Astrocyte (in vitro differentiated cells and primary cell): ENCODE measurements around the gene SH3BP5L.

Experiments
- EZH2 ChIP-seq: IDR thresholded peaks from 2 replicates; pipeline ENCODE4 v1.6.1; 2012; ENCODE audit warnings: mild to moderate bottlenecking, low read length, inconsistent platforms; ENCODE audit not compliant: insufficient read depth
- TF ChIP-seq, protein P1 (sequence below): IDR thresholded peaks from 2 replicates; pipeline ENCODE4 v1.5.1; 2011; ENCODE audit warnings: low read depth, mild to moderate bottlenecking, inconsistent platforms, low read length, moderate library complexity; ENCODE audit not compliant: insufficient read depth

DNA sequence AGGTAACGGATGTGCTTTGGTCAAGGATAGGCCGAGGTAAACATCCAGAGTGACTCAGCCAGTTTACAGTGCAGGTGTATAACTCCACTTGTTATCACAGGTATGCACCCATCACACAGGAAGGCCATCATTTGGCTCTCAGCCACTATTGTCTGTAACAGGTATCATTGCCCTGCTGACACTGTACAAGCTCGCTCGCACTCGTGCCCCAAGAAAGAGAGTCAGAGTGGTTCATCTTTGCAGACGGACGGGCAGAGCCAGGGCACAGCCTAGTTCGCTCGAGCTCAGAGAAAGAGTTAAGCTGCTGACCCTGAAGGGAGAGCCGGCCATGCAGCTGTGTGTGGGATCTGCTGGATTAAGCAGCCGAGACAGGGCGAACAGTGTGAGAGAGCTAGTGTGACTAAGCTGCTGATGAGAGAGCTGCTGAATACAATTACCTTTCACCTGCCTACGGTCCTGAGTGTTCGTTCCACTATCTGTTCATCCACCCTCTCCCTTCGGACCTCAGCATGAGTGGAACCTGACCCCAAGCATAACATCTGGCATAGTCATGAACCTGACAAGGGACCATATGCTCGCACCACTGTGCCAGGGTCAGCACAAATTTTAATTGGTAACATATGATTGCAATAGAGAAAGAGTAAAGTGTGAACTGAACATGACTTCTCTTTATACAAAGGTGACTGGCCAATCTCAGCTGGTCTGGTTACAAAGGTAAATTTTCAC lies 43.1 kb downstream of the SH3BP5L start:
- TF ChIP-seq, protein P1, sequence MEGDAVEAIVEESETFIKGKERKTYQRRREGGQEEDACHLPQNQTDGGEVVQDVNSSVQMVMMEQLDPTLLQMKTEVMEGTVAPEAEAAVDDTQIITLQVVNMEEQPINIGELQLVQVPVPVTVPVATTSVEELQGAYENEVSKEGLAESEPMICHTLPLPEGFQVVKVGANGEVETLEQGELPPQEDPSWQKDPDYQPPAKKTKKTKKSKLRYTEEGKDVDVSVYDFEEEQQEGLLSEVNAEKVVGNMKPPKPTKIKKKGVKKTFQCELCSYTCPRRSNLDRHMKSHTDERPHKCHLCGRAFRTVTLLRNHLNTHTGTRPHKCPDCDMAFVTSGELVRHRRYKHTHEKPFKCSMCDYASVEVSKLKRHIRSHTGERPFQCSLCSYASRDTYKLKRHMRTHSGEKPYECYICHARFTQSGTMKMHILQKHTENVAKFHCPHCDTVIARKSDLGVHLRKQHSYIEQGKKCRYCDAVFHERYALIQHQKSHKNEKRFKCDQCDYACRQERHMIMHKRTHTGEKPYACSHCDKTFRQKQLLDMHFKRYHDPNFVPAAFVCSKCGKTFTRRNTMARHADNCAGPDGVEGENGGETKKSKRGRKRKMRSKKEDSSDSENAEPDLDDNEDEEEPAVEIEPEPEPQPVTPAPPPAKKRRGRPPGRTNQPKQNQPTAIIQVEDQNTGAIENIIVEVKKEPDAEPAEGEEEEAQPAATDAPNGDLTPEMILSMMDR = no peak
- no peak for TF ChIP-seq EZH2
